DND-41 (cell line): ENCODE data around the gene STX4.

ENCODE experiments used
- ATAC-seq: fragments of 200-7000 bp; cut with Tn5 transposase; 3 replicates; pipeline ENCODE4 v1.9.1; 2021; ENCODE audit warnings: low read depth; ENCODE audit not compliant: insufficient read depth
- DNase-seq: peaks from one replicate; pipeline ENCODE4 v3.0.0-alpha.2; 2020
- H2AFZ ChIP-seq: 2 replicates; pipeline ENCODE4 v1.6.0; 2012; ENCODE audit warnings: low read depth, low read length
- H3K27ac ChIP-seq: 2 replicates; pipeline ENCODE4 v1.5.1; 2012; ENCODE audit warnings: low read length, inconsistent platforms
- H3K27me3 ChIP-seq: fragments of 200-600 bp; sonication (generic); 2 replicates; pipeline ENCODE4 v1.6.0; 2012; ENCODE audit warnings: low read length, mild to moderate bottlenecking, inconsistent platforms; ENCODE audit not compliant: insufficient read depth, poor library complexity
- H3K36me3 ChIP-seq: 2 replicates; pipeline ENCODE4 v1.5.1; 2012; ENCODE audit warnings: low read length, inconsistent platforms; ENCODE audit not compliant: insufficient read depth
- H3K4me1 ChIP-seq: 2 replicates; pipeline ENCODE4 v1.5.1; 2012; ENCODE audit warnings: mild to moderate bottlenecking, low read length; ENCODE audit not compliant: insufficient read depth
- H3K4me2 ChIP-seq: 2 replicates; pipeline ENCODE4 v1.6.0; 2012; ENCODE audit warnings: mild to moderate bottlenecking, moderate library complexity, low read length, inconsistent platforms; ENCODE audit not compliant: insufficient read depth
- H3K4me3 ChIP-seq, 2 experiments: fragments of 200-600 bp in 1 of 2; shearing (Covaris generic) in 1 of 2; 2 replicates each; pipeline ENCODE4 v1.5.1; 2012 to 2016; ENCODE audit warnings: inconsistent platforms in 2 of 2, low read length in 2 of 2, mild to moderate bottlenecking in 2 of 2, low read depth in 1 of 2, moderate library complexity in 1 of 2
- H3K79me2 ChIP-seq: 2 replicates; pipeline ENCODE4 v1.6.0; 2012; ENCODE audit warnings: low read length, inconsistent platforms; ENCODE audit not compliant: insufficient read depth
- H3K9ac ChIP-seq: 2 replicates; pipeline ENCODE4 v1.6.0; 2012; ENCODE audit warnings: low read depth, mild to moderate bottlenecking, inconsistent platforms, low read length, moderate library complexity
- H3K9me3 ChIP-seq: 2 replicates; pipeline ENCODE4 v1.5.1; 2012; ENCODE audit warnings: low read length, moderate library complexity, mild to moderate bottlenecking, inconsistent platforms; ENCODE audit not compliant: insufficient read depth, severe bottlenecking
- H4K20me1 ChIP-seq: 2 replicates; pipeline ENCODE4 v1.6.0; 2012; ENCODE audit warnings: low read length; ENCODE audit not compliant: insufficient read depth
- EZH2 ChIP-seq: IDR thresholded peaks from 3 replicates; pipeline ENCODE4 v1.6.1; 2012; ENCODE audit warnings: borderline replicate concordance, low read depth, mild to moderate bottlenecking, moderate library complexity, low read length, inconsistent platforms; ENCODE audit not compliant: severe bottlenecking
- TF ChIP-seq, protein P1 (sequence below): IDR thresholded peaks from 2 replicates; pipeline ENCODE4 v1.5.1; 2012; ENCODE audit warnings: borderline replicate concordance, low read length, moderate library complexity, mild to moderate bottlenecking; ENCODE audit not compliant: poor library complexity, severe bottlenecking; ENCODE audit errors: extremely low read depth

STX4 gene

DNA sequence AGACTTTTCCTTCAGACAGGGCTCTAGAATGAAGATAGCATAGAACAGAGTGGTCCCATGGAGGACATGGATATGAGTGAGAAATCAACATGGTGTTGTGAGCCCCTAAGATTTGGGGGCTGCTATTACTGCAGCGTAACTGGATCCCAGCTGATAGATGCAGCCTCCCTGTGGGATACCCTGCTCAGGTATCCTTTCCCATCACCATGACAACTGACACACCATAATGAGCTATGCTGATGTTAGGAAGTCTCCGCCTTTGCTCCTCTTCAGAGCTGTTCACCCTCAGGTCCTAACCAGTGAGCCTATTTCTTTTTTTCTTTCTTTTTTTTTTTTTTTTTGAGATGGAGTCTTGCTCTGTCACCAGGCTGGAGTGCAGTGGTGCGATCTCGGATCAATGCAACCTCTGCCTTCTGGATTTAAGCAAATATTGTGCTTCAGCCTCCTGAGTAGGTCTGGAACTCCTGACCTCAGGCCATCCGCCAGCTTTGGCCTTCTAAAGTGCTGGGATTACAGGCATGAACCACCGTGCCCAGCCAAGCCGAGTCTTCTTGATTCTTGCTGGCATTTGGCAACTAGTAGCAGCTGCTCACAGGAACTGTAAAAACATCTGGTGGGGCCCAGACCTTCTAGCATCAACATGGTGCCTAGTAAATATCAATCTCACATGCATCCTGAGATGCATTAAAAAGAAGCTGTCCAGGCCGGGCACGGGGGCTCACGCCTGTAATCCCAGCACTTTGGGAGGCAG, 17.1 kb downstream of the STX4 start:
- no peak overlapping the region for H3K9ac ChIP-seq
- H4K20me1 ChIP-seq = no peaks in the 10 kb centered on the region
- no peaks in the 10 kb centered on the region for H3K27me3 ChIP-seq
- H2AFZ ChIP-seq = no peak overlapping the region
- H3K4me1 ChIP-seq = no peaks in the 10 kb centered on the region
- H3K4me2 ChIP-seq = no peak overlapping the region
- ATAC-seq (no peak), DNase-seq (no peak)
- no peaks in the 10 kb centered on the region for H3K9me3 ChIP-seq
- no peak overlapping the region for H3K27ac ChIP-seq
- TF ChIP-seq, protein P1, sequence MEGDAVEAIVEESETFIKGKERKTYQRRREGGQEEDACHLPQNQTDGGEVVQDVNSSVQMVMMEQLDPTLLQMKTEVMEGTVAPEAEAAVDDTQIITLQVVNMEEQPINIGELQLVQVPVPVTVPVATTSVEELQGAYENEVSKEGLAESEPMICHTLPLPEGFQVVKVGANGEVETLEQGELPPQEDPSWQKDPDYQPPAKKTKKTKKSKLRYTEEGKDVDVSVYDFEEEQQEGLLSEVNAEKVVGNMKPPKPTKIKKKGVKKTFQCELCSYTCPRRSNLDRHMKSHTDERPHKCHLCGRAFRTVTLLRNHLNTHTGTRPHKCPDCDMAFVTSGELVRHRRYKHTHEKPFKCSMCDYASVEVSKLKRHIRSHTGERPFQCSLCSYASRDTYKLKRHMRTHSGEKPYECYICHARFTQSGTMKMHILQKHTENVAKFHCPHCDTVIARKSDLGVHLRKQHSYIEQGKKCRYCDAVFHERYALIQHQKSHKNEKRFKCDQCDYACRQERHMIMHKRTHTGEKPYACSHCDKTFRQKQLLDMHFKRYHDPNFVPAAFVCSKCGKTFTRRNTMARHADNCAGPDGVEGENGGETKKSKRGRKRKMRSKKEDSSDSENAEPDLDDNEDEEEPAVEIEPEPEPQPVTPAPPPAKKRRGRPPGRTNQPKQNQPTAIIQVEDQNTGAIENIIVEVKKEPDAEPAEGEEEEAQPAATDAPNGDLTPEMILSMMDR = no peak
- TF ChIP-seq EZH2 = no peak
- H3K4me3 ChIP-seq = no peak overlapping the region
- no peaks in the 10 kb centered on the region for H3K36me3 ChIP-seq
- H3K79me2 ChIP-seq = no peaks in the 10 kb centered on the region

DNA sequence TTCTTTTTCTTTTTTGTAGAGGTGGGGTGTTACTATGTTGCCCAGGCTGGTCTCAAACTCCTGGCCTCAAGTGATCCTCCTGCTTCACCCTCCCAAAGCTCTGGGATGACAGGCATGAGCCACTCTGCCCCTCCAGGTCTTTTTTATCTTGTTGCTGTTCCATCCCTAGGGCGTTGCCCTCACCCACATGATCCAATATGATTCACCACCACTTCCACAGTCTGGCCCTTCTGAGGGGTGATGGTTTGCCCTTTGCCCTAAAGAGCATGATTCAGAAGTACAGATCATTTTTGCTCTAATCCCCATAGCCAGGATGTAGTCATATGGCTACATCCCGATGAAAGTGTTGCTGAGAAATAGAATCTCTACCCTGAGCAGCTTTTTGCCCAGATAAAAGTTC, 18.8 kb downstream of the STX4 start:
- ATAC-seq (no peak), DNase-seq (no peak)
- TF ChIP-seq EZH2 = no peak
- TF ChIP-seq, protein P1 = no peak
- Histone ChIP-seq H3K79me2 (no peaks in the 10 kb centered on the region), H3K27me3 (no peaks in the 10 kb centered on the region), H3K9me3 (no peaks in the 10 kb centered on the region), H4K20me1 (no peaks in the 10 kb centered on the region), H3K4me1 (no peaks in the 10 kb centered on the region), H2AFZ (no peak overlapping the region), H3K27ac (no peak overlapping the region), H3K4me3 (no peak overlapping the region), H3K4me2 (no peak overlapping the region), H3K9ac (no peak overlapping the region), H3K36me3 (no peaks in the 10 kb centered on the region)

DNA sequence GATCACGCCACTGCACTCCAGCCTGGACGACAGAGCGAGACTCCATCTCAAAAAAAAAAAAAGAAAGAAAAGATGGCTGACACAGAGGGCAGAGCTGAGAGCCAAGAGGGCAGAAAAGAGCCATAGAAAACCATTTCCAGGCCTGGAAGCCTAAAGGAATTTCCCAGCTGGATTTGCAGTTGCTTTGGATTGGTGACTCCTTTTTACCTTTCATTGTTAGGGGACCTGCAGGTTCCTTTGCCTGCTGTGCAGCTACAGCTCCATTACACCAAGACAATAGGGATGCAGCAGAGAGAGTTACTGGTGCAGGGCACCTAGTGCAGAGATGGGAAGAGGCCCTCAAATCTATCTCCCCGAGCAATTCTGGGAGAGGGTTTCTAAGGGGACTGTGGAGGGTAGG, 22.3 kb downstream of the STX4 start:
- Histone ChIP-seq H2AFZ (no peak overlapping the region), H3K27me3 (no peaks in the 10 kb centered on the region), H3K4me2 (no peak overlapping the region), H4K20me1 (no peaks in the 10 kb centered on the region), H3K27ac (no peak overlapping the region; the same call in 1 of the 2 replicates), H3K4me1 (no peaks in the 10 kb centered on the region), H3K79me2 (no peaks in the 10 kb centered on the region), H3K9me3 (no peaks in the 10 kb centered on the region), H3K36me3 (peaks cover 11% of the 10 kb centered on the region), H3K9ac (no peak overlapping the region), H3K4me3 (no peak overlapping the region)
- TF ChIP-seq, protein P1 = no peak
- no peak for TF ChIP-seq EZH2
- no peak for DNase-seq
- ATAC-seq = no peak
